Measurements from ENCODE around the gene UNC13A. TPM values are rescaled to one million over a fixed set of nuclear protein-coding genes. Genes with fewer than 3 reads are reported as not detected.
A peak's percentile ranks its signal among the peaks of the same experiment; 100 is the strongest.

Gene UNC13A
- total and polyA plus RNA-seq, 8 donors = under 0.01 to 2.2 (median 0.15) TPM; not detected in 1

DNA sequence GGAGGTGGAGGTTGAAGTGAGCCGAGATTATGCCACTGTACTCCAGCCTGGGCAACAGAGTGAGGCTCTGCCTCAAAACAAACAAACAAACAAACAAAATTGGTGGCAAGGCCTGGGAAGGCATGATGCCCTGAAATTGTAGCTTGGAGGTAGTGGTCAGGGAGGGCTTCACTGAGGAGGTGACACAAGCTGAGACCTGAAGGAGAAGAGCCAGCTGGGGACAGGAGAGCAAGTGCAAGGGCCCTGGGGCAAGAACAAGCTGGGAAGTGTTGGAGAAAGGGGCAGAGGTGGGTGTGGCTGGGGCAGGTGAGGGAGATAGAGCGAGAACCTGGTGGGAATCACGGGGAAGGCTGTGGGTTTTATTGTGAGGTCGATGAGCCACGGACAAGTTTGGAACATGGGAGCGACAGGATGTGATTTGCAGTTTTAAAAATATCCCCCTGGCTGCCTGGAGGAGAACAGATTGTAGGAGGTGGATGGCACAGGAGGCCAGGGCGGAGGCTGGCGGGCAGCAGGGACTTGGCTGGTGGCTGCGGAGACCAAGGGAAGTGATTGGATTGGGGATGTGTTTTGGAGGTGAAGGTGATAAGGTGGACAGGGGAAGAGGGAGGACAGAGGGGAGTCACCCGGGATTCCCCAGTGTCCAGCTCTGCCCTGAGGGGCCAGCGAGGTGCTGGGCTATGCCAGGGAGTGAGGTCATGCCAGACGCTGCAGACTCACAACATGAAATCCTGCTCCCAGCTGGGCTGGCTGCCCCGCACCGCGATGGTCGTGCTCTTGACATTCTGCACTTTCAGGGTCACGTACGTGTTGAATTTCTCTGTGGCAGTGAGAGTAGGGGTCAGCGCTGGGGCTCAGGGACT, 14.0 kb downstream of the UNC13A start:
- Histone ChIP-seq H3K4me1 (no peaks in the 10 kb centered on the region), H3K27me3 (peaks cover 0 to 57% (median 6%) of the 10 kb centered on the region in 3 donors), H3K4me3 (no peak overlapping the region), H3K9me3 (no peaks in the 10 kb centered on the region), H3K36me3 (no peaks in the 10 kb centered on the region), H3K27ac (no peak overlapping the region)
- 57 to 72% (median 67%) methylated on average over 19 of the region's 19 CpGs for WGBS, 5 donors
- intact Hi-C loops (cut with DNase I; ENCODE audit: low total_unique reads) = no loop called here
- TF ChIP-seq POLR2AphosphoS5 (IDR thresholded peaks at IDR 0.05) = no peak
- TF ChIP-seq, protein P1, sequence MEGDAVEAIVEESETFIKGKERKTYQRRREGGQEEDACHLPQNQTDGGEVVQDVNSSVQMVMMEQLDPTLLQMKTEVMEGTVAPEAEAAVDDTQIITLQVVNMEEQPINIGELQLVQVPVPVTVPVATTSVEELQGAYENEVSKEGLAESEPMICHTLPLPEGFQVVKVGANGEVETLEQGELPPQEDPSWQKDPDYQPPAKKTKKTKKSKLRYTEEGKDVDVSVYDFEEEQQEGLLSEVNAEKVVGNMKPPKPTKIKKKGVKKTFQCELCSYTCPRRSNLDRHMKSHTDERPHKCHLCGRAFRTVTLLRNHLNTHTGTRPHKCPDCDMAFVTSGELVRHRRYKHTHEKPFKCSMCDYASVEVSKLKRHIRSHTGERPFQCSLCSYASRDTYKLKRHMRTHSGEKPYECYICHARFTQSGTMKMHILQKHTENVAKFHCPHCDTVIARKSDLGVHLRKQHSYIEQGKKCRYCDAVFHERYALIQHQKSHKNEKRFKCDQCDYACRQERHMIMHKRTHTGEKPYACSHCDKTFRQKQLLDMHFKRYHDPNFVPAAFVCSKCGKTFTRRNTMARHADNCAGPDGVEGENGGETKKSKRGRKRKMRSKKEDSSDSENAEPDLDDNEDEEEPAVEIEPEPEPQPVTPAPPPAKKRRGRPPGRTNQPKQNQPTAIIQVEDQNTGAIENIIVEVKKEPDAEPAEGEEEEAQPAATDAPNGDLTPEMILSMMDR (IDR thresholded peaks at IDR 0.05) = no peak
- TF ChIP-seq POLR2A (IDR thresholded peaks at IDR 0.05) = no peak
- TF ChIP-seq EP300 (IDR thresholded peaks at IDR 0.05) = no peak
- DNase-seq = no peak

DNA sequence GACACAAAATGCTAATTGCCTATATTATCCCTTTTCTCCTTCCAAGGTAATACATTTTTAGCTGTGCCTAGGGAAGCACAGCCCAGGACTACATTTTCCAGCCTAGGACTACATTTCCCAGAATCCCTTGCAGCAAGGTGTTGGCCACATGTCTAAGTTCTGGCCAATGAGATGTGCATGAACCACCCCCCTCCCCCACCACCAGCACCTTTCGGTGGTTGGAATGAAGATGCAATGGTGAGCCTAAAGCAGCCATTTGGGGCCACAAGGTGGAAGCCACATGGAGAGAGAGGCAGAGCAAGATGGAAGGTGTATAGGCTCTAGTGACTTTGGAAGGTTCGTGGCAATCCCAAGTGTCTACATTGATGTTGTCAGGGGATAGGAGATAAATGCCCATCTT, 16.2 kb downstream of the UNC13A start:
- peaks cover 0 to 40% (median 0%) of the 10 kb centered on the region in 3 donors for H3K27me3 ChIP-seq
- H3K36me3 ChIP-seq = no peaks in the 10 kb centered on the region
- H3K4me1 ChIP-seq = no peaks in the 10 kb centered on the region
- no peak overlapping the region for H3K4me3 ChIP-seq
- H3K9me3 ChIP-seq = no peaks in the 10 kb centered on the region
- TF ChIP-seq POLR2A (IDR thresholded peaks at IDR 0.05) = no peak
- TF ChIP-seq EP300 (IDR thresholded peaks at IDR 0.05) = no peak
- no peak for TF ChIP-seq POLR2AphosphoS5 (IDR thresholded peaks at IDR 0.05)
- TF ChIP-seq, protein P1 (IDR thresholded peaks at IDR 0.05) = no peak
- 74 to 89% (median 77%) methylated on average over 2 of the region's 2 CpGs for WGBS, 5 donors
- no peak overlapping the region for H3K27ac ChIP-seq
- peak in 1 of 2 donors; percentile 22 for DNase-seq
- intact Hi-C loops (cut with DNase I; ENCODE audit: low total_unique reads) = no loop called here

DNA sequence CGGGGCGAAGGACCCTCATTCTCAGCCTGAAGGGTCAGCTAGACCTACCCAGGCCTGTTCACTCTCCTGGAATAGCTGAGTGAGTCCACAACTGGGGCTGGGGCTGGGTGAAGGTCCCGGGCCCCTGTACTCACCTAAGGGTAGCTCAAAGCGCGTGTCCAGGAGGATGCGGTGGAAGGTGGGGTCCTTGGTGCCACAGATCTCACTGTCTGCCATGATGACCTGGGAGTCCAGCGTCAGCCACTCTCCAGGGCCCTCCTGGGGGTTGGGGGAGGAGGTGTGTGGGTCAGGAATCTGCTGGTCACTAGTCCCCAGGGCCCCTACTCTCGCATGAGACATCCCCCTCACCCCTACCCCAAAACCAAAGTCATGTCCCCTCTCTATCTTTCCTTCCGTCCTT, 18.7 kb downstream of the UNC13A start:
- Histone ChIP-seq H3K27ac (no peak overlapping the region), H3K4me1 (no peaks in the 10 kb centered on the region), H3K4me3 (no peak overlapping the region), H3K36me3 (no peaks in the 10 kb centered on the region), H3K27me3 (peaks cover 0 to 17% (median 0%) of the 10 kb centered on the region in 3 donors), H3K9me3 (peaks cover 0 to 14% (median 13%) of the 10 kb centered on the region in 4 donors)
- intact Hi-C loops (cut with DNase I; ENCODE audit: low total_unique reads) = no loop called here
- TF ChIP-seq POLR2AphosphoS5 (IDR thresholded peaks at IDR 0.05) = no peak
- TF ChIP-seq EP300 (IDR thresholded peaks at IDR 0.05) = no peak
- TF ChIP-seq POLR2A (IDR thresholded peaks at IDR 0.05) = no peak
- TF ChIP-seq, protein P1 (IDR thresholded peaks at IDR 0.05) = no peak
- no peak for DNase-seq
- WGBS, 5 donors = 79 to 90% (median 83%) methylated on average over 6 to 9 of the region's 9 CpGs

DNA sequence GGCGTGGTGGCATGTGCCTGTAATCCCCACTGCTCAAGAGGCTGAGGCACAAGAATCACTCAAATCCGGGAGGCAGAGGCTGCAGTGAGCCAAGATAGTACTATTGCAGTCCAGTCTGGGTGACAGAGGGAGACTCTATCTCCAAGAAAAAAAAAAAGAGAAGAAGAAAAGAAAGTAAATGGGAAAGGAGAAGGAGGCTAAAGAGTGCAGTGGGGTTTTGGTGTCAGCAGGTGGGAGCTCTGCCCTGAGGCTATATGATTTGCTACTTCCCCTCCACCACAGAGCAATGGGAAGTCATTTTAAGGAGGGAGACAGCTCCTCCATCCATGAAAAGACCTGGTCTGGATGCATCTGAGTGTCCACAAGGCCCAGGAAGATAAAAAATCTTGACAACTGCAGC, 23.1 kb downstream of the UNC13A start:
- no peaks in the 10 kb centered on the region for H3K36me3 ChIP-seq
- WGBS, 5 donors = 75 to 90% (median 81%) methylated on average over 2 of the region's 2 CpGs
- no peak overlapping the region for H3K4me3 ChIP-seq
- H3K4me1 ChIP-seq = no peaks in the 10 kb centered on the region
- intact Hi-C loops (cut with DNase I; ENCODE audit: low total_unique reads) = no loop called here
- no peak overlapping the region for H3K27ac ChIP-seq
- H3K27me3 ChIP-seq = peaks cover 0 to 25% (median 0%) of the 10 kb centered on the region in 3 donors
- TF ChIP-seq POLR2A (IDR thresholded peaks at IDR 0.05) (no peak), POLR2AphosphoS5 (IDR thresholded peaks at IDR 0.05) (no peak), EP300 (IDR thresholded peaks at IDR 0.05) (no peak)
- TF ChIP-seq, protein P1 (IDR thresholded peaks at IDR 0.05) = no peak
- DNase-seq = no peak
- H3K9me3 ChIP-seq = peaks cover 0 to 23% (median 19%) of the 10 kb centered on the region in 4 donors

Data from stomach (tissue), 9 donors.